ENCODE measurements around the gene OGFOD3.
"Not testable (repeated sequence)": the region's sequence is repeated elsewhere in the genome, so short reads cannot be mapped to it uniquely, and the experiment has no call there.

Gene OGFOD3

DNA sequence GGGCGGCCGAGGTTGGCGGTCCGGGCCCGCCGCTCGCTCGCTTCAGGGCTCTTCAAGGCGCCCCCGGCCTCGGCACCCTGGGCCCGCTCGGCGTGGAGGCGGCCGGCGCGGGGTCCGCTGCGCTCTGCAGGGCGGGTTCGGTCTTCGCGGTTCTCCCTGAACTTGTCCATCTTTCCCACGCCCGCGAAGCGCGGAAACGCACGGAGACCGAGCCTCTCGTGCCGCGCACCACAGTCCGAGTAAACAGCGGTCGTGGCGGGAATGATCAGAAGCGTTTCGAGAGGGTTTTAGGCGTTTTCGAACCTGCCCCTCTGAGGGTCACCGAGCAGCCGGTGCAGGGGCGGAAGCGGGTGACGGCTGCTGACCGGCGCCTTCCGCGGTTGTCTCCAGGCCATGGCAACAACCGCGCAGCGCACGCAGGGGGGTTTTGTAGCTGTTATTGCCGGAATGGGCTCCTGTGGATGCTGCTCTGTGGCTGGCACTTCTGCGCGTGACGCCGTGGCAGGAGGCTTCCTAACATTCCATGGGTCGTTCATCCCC lies 40.6 kb upstream of the OGFOD3 start:
- peak overlapping the region; percentile 69 for H3K4me3 ChIP-seq (ENCODE audit: low read length)
- TF ChIP-seq, protein P1, sequence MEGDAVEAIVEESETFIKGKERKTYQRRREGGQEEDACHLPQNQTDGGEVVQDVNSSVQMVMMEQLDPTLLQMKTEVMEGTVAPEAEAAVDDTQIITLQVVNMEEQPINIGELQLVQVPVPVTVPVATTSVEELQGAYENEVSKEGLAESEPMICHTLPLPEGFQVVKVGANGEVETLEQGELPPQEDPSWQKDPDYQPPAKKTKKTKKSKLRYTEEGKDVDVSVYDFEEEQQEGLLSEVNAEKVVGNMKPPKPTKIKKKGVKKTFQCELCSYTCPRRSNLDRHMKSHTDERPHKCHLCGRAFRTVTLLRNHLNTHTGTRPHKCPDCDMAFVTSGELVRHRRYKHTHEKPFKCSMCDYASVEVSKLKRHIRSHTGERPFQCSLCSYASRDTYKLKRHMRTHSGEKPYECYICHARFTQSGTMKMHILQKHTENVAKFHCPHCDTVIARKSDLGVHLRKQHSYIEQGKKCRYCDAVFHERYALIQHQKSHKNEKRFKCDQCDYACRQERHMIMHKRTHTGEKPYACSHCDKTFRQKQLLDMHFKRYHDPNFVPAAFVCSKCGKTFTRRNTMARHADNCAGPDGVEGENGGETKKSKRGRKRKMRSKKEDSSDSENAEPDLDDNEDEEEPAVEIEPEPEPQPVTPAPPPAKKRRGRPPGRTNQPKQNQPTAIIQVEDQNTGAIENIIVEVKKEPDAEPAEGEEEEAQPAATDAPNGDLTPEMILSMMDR (IDR thresholded peaks at IDR 0.05; ENCODE audit: insufficient read depth, low read depth, low read length, missing control alignments) = no peak
- DNase-seq (ENCODE audit: low read depth) = no peak

DNA sequence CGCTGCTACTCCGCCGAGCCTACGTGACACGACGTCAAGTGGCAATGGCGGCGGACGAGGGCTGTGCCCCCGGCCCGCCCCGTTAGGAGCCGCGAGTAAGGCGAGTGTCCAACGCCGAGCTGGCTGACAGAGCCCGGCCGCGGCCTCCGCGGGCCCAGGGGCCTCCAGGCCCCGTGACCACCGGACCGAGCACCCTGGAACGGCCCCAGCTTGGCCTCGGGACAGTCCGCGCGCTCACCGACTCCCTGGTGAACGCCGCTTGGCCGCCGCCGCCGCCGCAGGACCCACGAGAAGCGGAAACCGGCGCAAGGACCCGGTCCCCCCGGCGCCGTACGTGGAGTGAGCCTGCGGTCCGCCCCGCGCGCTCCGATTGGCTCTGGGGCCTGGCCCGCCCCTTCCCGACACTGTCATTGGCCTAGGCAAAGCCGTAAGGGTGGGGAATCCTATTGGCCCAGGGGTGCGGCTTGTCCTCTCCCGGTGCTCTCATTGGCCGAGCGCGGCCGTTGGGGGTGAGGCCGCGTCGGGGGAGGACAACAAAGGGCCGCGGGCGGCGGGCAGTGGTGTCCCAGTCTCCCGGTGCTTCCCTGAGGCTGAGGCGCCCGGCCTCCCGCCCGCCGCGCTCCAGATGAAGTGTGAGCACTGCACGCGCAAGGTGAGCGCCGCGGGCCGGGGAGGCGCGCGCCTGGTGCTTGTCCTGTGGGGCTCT lies 39.9 kb upstream of the OGFOD3 start, which contains the start of gene NARF:
TSS of gene NARF (plus strand) at position 563 of the 706 bp plus-strand sequence. CDS start at position 626, 63 bp downstream.
- TF ChIP-seq, protein P1 (IDR thresholded peaks at IDR 0.05; ENCODE audit: insufficient read depth, low read depth, low read length, missing control alignments) = no peak
- peak within 1 kb of the TSS; percentile 69 for H3K4me3 ChIP-seq (ENCODE audit: low read length)
- DNase-seq (ENCODE audit: low read depth) = peak; percentile 100

DNA sequence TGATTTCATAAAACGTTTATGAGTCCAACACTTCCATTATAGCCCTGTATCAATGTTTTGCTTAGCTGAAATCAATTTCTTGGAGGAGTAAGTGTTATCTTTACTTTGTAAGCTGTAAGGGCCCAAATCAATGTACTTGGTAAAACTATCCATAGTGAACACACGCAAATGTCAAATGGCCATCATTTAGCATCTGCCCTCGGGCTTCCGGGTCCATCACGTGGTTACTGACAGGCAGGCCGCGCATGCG lies 39.5 kb upstream of the OGFOD3 start:
- TF ChIP-seq, protein P1 (IDR thresholded peaks at IDR 0.05; ENCODE audit: insufficient read depth, low read depth, low read length, missing control alignments) = no peak
- DNase-seq (ENCODE audit: low read depth) = no peak
- H3K4me3 ChIP-seq (ENCODE audit: low read length) = peak overlapping the region; percentile 57

DNA sequence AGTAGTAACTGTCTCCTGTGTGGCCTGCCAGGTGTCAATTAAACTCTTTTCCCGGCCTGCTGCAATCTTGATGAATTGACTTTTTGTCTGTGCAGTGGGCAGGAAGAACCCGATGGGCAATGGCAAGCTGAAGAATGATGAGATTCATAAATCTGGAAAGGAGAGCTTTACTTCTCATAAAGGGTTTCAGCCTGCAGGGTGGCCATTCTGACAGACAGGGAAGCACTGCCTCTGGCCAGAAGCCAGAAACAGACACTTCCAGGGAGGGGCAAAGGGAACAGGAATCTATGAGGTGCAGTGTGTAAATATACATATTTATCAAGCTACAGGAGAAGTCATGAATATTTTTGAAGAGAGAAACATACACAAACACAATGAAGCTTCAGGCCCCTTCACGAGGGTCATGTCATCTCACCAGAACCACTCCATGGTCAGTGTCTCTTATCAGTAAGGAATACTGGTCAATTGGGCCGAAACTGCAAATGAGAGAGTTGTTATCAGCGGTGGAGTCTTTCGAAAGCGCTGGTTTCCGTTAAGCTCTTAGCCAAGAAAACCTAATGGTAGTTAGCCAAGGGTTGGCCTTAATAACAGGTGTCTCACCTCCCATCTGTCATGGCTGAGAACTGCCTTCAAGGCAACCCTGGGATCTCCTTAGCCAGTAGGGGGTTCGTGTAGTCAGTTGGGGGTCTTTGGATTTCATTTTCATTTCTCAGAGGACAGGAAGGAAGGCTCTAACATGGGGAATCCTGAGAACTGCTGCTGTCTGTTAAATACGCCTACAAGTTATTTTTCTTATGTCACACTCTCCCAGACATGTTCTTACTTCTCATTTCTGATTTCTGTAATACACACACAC lies 38.9 kb upstream of the OGFOD3 start:
- no peak for DNase-seq (ENCODE audit: low read depth)
- peak overlapping the region; percentile 57 for H3K4me3 ChIP-seq (ENCODE audit: low read length)
- TF ChIP-seq, protein P1 (IDR thresholded peaks at IDR 0.05; ENCODE audit: insufficient read depth, low read depth, low read length, missing control alignments) = no peak

DNA sequence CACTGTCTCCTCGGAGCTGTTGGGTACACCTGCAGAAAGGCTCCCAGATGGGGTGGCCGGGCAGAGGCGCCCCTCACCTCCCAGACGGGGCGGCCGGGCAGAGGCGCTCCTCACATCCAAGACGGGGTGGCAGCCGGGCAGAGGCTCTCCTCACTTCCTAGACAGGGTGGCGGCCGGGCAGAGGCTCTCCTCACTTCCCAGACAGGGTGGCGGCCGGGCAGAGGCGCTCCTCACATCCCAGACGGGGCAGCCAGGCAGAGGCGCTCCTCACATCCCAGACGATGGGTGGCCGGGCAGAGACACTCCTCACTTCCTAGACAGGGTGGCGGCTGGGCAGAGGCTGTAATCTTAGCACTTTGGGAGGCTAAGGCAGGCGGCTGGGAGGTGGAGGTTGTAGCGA lies 35.3 kb upstream of the OGFOD3 start:
- not testable (repeated sequence) for DNase-seq (ENCODE audit: low read depth); H3K4me3 ChIP-seq (ENCODE audit: low read length)

DNA sequence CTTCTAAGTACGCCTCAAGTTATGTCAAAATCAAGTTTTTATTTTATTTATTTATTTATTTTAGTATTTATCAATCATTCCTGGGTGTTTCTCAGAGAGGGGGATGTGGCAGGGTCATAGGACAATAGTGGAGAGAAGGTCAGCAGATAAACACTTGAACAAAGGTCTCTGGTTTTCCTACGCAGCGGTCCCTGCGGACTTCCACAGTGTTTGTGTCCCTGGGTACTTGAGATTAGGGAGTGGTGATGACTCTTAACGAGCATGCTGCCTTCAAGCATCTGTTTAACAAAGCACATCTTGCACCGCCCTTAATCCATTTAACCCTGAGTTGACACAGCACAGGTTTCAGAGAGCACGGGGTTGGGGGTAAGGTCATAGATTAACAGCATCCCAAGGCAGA lies 34.8 kb upstream of the OGFOD3 start:
- H3K4me3 ChIP-seq (ENCODE audit: low read length); DNase-seq (ENCODE audit: low read depth): not testable (repeated sequence)

DNA sequence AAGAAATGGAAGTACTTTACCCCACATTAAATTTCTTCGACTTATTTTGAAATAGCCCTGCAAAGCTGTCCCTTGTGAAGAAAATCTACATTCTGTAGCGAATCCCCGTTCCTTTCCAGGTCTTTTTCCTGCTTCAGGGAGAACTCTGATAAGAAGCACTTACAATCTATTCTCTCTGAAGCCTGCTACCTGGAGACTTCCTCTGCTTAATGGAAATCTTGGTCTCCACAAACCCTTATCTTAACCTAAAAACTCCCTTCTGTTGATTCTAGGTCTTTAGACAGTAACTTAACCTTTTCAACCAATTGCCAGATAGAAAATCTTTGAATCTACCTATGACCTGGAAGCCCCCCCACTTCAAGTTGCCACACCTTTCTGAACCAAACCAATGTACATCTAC lies 33.8 kb upstream of the OGFOD3 start:
- DNase-seq (ENCODE audit: low read depth) = no peak

More for the DNA sequence above, 33.8 kb upstream of the OGFOD3 start:
- H3K4me3 ChIP-seq (ENCODE audit: low read length) = no peak overlapping the region
- TF ChIP-seq, protein P1 (IDR thresholded peaks at IDR 0.05; ENCODE audit: insufficient read depth, low read depth, low read length, missing control alignments) = no peak
